22Rv1 (cell line): ENCODE measurements around the gene ARL10.

Experiments
- CTCF ChIP-seq: fragments of 450-650 bp; IDR thresholded peaks from 2 replicates; pipeline ENCODE4 v1.5.1; 2017; ENCODE audit warnings: mild to moderate bottlenecking
- ZFX ChIP-seq: fragments of 450-650 bp; IDR thresholded peaks from 2 replicates; pipeline ENCODE4 v1.6.1; 2017; ENCODE audit warnings: antibody characterized with exemption, borderline replicate concordance

GRCh38 chr5:176373100-176373818 lies 8.0 kb downstream of the ARL10 start:
- TF ChIP-seq CTCF (no peak), ZFX (no peak)
